Stimulated activated CD8-positive, alpha-beta memory T cell treated with anti-CD3 and anti-CD28 coated beads, Interleukin-7, amount 100 ng/mL, for 1 hour (primary cell): ENCODE results near the gene ARFGEF3.

Experiments used
- DNase-seq, 2 donors: peaks; one replicate each; pipeline ENCODE4 v3.0.0-alpha.2; 2020; ENCODE audit warnings: low read depth in 2 of 2

The ARFGEF3 gene

DNA sequence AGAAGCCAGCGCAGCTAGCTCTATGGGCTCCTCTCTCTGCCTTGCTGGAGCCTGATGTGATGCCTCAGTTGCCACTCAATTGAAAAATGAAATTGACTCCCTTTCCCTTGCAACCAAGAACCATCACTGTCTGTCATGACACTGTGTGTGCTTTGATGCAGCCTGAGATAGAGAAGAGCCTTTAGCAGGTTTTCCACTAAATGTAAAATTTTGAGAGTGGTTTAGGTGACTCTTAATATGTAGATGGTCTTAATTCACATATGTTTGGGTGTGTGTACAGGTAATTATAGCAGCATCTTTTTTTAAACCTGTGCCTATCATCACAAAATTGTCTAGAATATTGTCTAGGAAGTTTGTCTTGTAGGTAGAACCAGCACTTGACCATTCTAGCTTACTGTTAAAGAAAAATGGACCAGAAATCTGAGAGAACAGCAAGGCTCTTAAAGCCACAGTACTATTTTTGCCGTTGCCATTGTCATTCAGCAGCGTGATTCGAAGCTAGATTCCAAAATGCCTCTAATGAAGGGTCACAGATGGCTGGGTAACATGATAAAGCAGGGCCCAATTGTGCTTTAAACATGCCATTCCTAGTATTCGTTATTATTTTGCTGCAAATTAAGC is 1.3 kb downstream of the ARFGEF3 start:
- DNase-seq = no peak

GRCh38 chr6:138175596-138175995 is 13.9 kb downstream of the ARFGEF3 start:
- no peak for DNase-seq

- no peak for DNase-seq
Measured at GRCh38 chr6:138176652-138177232, 15.0 kb downstream of the ARFGEF3 start.

DNA sequence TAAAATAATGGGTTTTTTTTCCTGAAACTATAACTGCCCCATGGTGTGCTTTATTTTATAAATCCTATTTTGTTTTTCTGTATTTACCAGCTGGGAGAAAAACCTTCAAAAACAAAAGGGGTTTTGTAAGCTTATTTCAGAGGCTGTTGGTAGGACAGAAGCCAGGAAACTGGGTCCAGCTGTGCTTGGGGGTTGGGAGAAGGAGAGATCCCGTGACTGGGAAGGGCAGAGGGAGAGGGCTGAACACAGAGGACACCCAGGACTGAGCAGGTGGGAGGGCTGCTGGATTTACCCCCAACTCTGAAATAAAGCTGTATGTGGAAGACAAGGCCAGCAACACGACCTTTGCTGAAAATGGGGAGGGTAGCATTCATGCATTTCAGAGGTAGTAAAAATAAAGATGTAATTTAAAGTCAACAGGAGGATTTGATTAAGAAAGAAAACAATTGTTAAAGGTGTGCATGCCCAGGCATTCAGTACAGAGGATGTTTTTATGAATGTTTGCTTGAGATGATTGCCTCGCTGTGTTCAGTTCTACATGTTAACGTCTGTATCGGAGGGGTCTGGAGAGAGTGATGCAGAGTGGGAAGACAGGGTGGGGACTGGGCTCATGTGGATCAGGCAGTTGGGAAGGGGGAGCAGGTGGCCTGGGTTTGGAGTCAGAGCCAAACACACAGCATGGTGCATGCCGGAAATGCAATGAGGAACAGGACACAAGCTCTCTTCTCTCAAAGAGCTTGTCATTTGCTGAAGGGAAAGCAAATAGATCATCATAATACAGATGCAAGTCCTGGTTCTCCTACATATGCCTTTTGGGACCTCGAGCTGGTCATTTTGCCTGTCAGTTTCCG is 21.4 kb downstream of the ARFGEF3 start:
- DNase-seq = no peak

DNA sequence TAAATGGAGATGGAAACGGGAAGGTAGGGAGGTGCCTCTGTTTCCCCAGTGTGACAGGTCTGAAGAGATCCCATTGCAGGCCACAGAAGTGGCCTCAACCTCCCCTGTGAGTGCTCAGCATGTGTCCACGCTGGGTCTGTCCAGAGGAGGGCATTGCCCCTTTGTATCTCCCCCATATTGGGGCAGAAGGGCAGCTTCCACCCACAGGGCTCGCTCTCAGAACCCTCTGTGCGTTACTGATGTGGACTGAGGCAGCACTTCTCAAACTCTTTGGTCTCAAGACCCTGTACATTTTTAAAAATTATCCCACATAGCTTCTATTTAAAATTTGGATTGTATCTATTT is 22.0 kb downstream of the ARFGEF3 start:
- no peak for DNase-seq

- no peak for DNase-seq
Measured at GRCh38 chr6:138184230-138184629, 22.5 kb downstream of the ARFGEF3 start.

DNA sequence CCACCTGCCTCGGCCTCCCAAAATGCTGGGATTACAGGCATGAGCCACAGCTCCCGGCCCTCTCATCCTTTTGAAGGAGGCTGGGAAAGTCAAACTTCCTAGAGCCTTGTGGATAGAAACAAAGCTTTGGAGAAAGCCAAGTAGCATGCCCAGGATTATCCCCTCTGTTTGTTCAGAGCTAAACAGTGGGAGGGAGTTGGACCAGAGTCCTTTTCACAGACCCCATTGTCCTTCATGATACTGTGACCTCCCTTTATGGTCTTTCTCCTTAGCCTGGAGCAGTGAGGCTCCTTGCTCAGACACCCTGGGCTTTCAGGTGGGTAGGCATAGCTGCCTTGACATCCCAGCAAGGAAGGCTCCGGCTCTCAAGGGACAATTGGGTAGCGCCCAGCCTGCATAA is 25.4 kb downstream of the ARFGEF3 start:
- DNase-seq = no peak

DNA sequence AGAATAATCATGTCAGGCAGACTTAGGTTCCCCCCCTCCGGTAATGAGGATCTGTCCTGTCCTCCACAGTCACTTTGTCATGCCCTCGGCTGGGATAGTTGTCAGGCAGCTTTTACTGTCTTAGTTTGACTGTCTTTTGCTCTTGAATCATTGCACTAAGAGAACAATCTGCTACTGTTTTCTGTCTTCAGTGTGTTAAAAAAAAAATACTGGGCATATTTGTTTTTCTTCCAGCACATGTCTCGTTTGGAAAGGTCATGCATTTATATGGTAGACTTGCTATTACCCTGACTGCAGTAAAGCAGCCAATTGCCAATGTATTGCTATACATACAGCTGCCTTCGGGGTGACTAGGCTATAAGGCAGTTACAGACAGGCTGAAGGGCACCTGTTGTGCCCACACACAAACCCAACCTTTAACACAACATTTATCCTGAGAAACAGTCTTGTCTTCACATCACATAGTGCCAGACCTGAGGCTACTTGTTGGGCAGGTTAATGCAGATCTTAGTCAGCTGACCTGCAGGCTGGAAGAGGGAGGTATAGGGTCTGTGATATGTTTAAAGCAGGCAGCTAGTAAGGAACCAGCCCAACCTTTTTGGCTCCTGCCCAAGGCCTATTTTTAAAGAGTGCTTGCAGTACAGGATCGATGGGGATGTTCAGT is 26.7 kb downstream of the ARFGEF3 start:
- no peak for DNase-seq

DNA sequence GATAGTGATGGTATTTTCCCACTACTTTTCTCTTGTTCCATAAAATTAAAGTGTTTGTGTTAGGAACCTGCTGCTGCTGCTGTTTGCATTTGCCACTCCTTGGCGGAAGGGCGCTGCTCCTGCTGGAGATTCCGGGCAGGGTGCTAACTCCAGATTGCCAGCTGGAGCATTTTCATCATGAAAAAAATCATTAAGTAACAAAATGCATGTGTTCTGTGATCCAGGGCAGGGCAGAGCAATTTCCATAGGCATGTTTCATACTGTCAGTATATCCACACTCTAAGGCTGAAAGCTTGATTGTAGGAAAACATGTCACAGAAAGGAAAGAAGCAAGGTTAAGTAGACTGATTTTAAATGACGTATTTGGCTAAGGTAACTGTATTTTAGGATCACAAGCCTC is 32.5 kb downstream of the ARFGEF3 start:
- no peak for DNase-seq

DNA sequence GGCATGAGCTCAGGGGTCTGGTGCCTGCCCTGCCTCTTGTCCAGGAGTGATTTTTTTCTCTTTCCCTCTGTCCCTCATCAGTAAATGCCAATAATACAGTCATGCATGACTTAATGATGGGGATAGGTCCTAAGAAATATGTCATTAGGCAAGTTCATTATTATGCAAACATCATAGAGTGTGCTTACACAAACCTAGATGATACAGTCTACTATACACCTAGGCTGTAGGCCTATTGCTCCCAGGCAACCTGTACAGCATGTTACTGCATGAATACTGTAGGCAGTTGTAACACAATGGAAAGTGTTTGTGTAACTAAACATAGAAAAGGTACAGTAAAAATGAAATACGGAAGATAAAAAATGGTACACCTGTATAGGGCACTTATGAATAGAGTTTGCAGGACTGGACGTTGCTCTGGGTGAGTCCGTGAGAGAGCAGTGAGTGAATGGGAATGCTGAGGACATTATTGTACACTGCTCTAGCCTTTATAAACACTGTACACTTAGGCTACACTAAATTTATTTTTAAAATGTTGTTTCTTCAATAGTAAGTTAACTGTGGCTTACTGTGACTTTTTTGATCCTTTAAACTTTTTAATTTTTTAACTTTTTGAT is 34.5 kb downstream of the ARFGEF3 start:
- no peak for DNase-seq

DNA sequence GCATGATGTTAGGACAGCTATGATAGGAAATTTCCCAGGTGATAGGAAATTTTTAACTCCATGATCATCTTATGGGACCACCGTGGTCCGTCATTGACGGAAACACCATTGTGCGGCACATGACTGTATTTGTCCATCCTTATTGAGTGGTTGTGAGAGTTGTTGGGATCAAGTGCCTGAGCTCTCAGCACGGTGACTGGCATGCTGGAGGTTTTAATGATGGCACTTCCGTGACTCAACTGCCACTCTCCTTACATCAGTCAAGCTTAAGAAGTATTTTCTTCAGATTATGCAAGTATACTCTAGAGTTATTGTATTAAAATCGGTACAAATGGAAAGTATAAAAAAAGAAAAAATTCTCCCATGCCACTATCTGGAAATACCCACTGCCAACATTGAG is 35.8 kb downstream of the ARFGEF3 start:
- DNase-seq = no peak

GRCh38 chr6:138198430-138199091 is 36.8 kb downstream of the ARFGEF3 start:
- DNase-seq = no peak

- no peak for DNase-seq
Measured at GRCh38 chr6:138201836-138202235, 40.1 kb downstream of the ARFGEF3 start.

DNA sequence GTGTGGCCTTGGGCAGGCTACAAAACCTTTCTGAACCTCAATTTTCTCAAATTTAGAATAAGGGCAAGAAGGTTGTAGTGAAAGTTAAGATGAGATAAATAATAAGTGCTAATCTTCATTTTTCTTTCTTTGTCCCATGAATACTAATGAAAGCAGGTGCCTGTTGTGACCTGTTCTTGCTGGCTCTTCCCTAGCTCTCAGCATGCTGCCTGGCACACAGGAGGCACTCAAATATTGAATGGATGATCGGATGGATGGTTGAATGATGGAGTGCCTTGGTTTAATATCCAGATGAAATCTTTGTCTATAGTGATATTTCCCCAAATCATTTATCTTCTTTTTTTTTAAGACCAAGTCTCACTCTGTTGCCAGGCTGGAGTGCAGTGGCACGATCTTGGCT is 41.6 kb downstream of the ARFGEF3 start:
- DNase-seq = no peak

GRCh38 chr6:138204303-138204702 is 42.6 kb downstream of the ARFGEF3 start:
- no peak for DNase-seq

- DNase-seq = no peak
Measured at GRCh38 chr6:138204792-138205384, 43.1 kb downstream of the ARFGEF3 start.

- no peak for DNase-seq
Measured at GRCh38 chr6:138205437-138206094, 43.8 kb downstream of the ARFGEF3 start.

DNA sequence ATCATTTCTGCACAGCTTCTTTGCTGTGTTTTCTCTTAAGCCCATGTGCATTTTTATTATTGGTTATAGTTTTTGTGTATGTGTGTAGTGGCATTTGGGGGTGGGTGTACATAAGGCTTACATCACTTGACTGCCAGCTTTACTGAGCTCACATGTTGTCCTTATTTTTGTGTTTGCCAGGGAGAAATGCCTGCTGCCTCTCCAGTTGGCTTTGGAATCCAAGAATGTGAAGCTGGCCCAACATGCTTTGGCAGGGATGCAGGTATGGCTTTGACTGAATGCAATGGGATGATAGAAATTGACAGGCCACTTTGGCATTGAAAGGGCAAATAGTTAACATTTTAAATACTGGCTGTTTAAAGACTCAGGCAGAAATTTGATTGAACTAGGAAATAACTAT is 45.1 kb downstream of the ARFGEF3 start:
- no peak for DNase-seq

- no peak for DNase-seq
Measured at GRCh38 chr6:138211048-138211581, 49.4 kb downstream of the ARFGEF3 start.

DNA sequence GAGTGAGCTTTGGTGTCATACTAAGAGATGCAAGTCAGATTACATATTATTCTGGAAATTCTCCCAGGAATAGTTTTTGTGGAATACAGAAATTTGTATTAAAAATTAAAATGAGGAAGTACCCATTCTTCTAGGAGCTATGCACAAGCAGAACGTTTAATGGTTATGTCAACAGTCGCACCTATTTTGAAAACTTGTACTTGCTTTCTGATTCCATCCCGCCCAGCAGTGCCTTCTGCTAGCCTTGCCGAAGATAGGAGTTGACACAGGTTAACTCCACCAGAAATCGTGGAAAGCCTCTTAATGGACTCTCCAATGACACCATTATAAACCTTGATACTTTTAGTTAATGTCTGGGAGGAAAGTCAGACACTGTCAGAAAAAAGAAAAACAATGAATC is 49.9 kb downstream of the ARFGEF3 start:
- DNase-seq = no peak
